HG02588 (cell line): ENCODE data around the gene SNAP29.
"Not testable (repeated sequence)": the region's sequence is repeated elsewhere in the genome, so short reads cannot be mapped to it uniquely, and the experiment has no call there.

Experiments
- ATAC-seq: cut with Tn5 transposase; IDR thresholded peaks from one replicate; pipeline ENCODE4 v1.9.1; 2021; ENCODE audit warnings: mild to moderate bottlenecking, moderate library complexity; ENCODE audit not compliant: unreplicated experiment

SNAP29 gene

DNA sequence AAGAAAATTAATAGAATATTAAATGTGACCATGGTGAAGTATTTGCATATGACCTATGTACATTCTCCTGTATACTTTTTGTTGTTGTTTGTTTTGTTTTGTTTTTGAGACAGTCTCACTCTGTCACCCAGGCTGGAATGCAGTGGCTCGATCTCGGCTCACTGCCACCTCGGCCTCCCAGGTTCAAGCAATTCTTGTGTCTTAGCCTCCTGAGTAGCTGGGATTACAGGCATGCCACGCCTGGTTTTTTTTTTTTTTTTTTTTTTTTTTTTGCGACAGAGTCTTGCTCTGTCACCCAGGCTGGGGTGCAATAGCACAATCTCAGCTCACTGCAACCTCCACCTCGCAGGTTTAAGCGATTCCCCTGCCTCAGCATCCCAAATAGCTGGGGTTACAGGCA lies 38.9 kb downstream of the SNAP29 start:
- not testable (repeated sequence) for ATAC-seq

DNA sequence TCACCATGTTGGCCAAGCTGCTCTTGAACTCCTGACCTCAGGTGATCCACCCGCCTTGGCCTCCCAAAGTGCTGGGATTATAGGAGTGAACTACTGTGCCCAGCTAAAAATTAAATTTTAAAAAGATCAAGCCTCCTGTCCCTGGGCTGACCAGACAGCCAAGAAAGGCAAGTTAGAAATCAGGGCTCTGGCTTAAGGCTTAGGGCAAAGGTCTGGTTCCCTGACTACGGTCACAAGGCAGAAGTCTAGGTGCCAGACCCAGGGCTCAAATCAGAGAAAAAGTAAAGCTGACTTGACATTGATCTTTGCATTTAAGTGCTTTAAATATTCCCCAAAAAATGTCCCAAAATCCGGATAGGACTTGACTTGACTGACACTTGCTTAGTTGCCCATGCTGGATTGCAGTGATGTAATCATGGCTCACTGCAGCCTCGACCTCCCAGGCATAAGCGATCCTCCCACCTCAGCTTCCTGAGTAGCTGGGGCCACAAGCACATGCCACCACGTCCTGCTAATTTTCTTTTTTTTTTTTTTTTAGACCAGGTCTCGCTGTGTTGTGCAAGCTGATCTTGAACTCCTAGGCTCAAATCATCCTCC lies 41.1 kb downstream of the SNAP29 start:
- no peak for ATAC-seq

DNA sequence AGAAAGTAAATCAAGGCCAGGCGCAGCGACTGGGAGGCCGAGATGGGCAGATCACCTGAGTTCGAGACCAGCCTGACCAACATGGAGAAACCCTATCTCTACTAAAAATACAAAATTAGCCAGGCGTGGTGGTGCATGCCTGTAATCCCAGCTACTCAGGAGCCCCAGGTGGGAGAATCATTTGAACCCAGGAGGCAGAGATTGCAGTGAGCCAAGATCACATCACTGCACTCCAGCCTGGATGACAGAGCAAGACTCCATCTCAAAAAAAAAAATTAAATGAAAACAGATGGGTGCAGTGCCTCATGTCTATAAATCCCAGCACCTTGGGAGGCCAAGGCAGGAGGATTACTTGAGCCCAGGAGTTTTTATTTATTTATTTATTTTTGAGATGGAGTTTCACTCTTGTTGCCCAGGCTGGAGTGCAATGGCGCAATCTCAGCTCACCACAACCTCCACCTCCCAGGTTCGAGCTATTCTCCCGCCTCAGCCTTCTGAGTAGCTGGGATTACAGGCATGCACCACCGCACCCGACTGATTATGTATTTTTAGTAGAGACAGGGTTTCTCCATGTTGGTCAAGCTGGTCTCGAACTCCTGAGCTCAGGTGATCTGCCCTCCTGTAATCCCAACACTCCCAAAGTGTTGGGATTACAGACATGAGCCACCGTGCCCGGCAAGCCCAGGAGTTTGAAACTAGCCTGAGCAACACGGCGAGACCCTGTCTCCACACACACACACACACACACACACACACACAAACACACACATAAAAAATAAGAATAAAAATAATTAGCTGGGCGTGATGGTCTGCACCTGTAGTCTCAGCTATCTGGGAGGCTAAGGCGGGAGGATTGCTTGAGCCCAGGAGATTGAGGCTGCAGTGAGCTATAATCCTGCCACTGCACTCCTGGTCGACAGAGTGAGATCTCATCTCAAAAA lies 42.6 kb downstream of the SNAP29 start:
- ATAC-seq = not testable (repeated sequence)

DNA sequence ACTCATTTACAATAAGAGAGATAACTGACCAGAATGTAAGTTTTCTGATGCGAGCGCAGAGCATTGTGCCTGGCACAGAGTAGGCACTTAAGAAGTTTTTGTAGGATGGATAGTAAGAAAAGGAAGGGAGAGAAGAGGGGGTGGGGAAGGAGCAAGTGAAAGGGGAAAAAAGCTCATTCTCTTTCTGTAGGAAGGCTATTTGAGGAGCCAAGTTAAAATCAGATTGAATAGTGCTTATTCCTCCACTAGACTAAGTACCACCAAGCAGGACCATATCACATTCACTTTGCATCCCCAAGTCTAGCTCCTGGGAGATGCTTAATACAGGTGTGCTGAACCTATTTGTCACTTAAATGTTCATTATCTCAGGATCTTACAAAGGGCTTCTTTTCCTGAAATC lies 44.3 kb downstream of the SNAP29 start:
- no peak for ATAC-seq

DNA sequence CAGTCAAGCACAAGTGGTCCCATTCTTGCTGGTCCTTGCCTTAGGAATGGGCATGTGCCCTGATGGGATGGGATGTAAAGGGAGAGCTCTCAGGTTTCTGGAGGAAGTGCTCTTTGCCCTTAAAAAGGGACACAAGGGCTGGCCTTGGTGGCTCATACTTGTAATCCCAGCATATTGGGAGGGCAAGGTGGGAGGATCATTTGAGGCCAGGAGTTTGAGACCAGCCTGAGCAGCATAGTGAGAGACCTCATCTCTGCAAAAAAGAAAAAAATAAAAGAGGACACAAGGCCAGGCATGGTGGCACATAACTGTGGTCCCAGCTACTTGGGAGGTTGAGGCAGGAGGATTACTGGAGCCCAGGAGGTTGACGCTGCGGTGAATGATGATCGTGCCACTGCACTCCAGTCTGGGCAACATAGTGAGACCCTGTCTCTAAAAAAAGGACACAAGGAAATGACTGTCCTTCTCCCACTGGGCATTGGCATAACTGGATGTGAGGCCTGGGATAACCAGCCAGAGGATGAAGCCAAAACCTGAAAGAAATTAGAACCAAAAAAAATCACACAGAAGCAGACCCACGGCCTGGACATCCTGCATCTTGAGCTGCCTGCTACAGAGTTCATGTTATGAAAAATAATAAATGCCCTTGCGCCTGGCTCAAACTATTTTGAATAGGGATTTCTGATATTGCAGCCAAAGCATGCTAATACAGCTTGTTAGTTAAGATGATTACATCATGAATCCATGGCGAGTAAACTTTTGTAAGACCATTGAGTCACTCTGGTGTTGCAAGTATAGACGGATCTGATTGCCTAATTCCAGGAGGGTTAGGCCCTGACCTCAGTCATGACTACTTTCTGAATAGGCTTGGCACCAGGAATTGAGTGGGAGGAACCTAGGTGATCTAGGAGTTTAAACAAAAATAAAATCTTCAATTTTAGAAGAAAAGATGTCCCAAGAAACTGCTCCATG lies 45.5 kb downstream of the SNAP29 start:
- ATAC-seq = no peak

DNA sequence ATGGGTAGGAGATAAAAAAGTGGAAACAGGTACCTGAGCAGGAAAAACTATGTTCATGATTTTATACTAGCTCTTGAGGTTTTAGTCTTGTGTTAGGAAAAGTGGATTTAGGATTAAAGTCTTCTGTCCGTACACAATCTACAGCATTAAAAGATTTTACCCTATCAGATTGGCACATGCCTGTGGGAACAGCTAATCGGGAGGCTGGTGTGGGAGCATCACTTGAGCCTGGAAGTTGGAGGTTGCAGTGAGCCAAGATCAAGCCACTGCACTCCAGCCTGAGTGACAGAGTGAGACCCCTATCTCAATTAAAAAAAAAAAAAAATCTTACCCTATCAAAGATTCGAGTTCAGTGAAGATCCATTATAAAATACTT lies 46.2 kb downstream of the SNAP29 start:
- ATAC-seq = no peak

DNA sequence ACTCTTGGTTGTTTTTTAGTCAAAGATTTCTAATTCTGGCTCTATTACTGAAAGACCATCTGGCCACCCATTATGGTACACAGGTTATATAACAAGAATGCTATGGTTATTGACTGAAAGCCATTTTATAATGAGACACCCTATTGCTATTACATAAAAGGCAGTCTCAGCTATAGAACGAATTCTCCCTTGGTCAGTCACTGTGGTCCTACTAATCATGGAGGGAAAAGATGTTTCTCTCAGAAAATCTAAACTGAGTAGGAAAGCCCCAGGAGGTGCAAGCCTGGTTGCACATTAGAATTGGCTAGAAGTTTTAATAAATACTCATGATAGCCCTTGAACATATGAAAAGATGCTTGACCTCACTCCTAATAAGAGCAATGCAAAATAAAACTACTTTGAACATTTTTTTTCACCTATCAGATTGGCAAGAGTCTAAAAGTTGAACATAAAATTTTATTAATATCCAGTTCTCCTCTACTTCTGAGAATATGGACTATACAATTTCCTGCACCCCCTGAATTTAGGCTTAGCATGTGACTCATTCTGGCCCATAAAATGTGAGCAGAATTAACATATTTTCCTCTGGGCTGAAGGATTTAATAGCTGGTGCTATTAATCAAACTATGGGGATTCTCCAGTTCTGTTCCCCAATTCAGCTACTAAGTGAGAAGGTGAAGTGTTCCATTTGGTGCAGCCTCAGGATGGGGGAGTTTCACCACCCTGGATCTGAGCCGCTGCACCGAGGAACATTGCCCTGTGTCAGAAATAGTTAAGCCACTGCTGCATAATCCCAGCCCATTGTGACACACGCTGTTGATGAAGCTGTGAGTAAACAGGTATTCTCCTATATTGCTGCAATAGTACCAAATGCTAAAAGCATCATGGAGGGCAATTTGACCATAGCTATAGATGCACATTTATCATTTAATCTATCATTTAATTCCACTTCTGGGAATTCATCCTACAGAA lies 46.9 kb downstream of the SNAP29 start:
- ATAC-seq = no peak

DNA sequence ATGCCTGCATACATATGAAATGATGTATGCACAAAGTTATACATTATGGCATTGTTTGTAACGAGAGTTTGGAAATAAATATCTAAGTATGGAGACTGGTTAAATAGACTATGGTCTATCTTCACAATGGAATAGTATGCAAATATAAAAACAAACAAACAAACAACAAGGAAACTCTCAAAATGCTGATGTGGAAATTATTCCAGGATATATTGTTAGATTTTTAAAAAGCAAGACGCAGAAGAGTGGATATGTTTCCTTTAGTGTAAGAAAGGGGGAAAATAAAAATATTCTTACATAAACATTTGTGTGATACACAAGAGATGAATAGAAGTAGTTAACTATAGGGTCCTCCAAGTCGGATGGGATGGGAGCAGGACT lies 47.6 kb downstream of the SNAP29 start:
- no peak for ATAC-seq

DNA sequence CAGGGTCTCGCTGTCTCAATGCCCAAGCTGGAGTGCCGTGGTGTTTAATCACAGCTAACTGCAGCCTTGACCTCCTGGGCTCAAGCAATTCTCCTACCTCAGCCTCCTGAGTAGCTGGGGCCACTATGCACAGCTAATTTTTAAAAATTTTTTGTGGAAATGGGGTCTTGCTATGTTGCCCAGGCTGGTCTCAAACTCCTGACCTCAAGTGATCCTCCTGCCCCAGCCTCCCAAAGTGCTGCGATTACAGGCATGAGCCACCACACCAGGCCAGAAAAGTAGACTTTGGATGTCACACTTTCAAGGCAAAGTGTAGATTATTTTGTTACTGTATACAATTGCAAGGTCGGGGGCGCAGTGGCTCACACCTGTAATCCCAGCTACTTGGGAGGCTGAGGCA lies 49.9 kb downstream of the SNAP29 start:
- ATAC-seq = not testable (repeated sequence)

DNA sequence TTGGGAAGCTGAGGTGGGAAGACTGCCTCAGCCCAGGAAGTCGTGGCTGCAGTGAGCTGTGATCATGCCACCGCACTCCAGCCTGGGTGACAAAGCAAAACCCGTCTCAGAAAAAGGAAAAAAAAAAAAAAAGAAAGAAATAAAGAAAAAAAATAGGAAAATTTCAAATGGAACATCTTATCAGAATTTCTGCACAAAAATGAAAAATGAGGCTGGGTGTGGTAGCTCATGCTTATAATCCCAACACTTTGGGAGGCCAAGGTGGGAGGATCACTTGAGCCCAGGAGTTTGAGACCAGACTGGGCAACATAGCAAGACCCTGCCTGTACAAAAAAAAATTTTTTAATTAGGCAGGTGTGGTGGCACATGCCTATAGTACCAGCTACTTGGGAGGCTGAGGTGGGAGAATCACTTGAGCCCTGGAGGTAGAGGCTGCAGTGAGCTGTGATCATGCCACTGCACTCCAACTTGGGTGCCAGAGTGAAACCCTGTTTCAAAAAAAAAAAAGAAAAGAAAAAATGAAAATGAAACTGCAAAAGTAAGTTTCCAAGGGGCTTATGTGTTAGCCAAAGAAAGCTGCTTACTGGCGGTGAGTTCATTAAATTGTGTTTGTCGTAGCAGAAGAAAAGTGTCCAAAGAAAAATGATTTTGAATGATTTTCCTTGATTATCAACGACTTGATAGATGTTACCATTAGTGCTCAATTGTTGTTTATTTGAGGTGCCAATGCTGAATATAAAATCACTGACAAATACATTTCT lies 50.9 kb downstream of the SNAP29 start:
- no peak for ATAC-seq

DNA sequence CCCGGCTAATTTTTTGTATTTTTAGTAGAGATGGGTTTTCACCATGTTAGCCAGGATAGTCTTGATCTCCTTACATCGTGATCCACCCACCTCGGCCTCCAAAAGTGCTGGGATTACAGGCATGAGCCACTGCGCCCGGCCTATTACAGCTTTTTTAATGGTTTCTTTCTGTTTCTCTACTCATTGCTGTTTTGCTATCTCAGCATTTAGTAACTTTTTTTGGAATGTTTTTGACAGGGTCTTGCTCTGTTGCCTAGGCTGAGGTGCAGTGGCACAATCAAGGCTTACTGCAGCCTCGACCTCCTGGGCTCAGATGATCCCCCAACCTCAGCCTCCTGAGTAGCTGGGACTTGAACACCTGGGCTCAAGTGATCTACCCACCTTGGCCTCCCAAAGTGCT lies 53.7 kb downstream of the SNAP29 start:
- ATAC-seq = no peak

DNA sequence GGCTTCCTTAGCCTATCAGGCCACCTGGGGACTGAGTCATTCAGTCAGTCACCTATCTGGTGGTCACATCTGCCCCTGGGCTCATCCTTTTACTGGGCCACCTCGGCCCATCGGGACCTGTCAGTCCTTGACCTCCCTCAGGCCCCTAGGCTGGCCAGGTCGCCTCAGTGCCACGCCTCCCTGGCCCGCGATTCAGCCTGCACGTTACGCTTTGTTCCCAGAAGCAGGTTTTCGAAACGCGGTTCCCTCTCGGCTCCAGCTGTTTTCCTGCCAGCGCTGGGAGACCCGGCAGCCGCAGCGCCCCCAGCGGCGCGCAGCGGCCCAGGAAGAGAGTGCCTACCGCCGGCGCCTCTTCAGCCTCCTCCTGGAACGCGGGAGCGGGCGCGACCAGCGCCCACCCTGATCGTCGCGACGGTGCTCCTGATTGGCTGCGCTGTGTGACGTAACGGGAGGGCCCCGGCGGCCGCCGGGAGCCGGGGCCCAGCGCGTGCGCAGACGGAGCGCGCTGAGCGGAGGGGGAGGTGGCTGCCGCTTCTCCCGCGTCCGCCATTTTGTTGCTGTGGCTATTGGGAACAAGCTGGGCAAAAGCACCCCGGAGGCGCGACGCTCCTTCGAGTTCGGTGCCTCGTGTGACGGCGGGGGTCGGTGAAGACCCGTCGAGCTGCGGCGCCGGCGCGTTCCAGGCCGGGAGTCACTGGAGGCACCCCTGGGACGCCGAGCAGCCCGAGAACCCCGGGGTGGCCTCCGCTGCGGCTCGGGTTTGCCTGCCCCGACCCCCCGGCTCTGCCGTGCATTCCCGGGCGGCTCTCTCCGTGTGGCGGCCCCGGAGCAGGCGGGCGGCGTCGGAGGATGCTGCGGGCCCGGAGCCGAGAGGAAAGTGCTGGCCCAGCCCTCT lies 58.4 kb downstream of the SNAP29 start, which contains the start of gene CRKL:
Gene CRKL (plus strand): TSS at position 492 of the 895 bp plus-strand sequence. CDS start 528 bp downstream, outside the sequence.
- ATAC-seq = peak; percentile 94

DNA sequence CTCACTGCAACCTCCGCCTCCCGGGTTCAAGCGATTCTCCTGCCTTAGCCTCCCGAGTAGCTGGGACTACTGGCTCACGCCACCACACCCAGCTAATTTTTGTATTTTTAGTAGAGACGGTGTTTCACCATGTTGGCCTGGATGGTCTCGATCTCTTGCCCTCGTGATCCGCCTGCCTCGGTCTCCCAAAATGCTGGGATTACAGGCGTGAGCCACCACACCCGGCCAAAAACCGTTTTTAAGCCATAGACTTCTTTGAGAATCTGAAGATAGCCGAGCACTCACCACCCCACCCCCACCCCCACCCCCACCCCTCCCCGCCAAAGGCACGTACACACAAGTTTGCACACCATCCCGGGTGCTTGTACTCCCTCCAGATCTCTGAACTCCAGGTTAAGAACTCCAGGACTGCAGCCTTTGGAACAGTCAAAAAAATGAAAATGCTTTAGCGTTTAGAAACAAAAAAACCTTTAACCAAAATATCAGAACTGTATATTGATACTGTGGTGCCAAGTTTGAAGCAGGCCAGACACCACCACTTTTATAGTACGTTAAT lies 59.9 kb downstream of the SNAP29 start:
- ATAC-seq = no peak

DNA sequence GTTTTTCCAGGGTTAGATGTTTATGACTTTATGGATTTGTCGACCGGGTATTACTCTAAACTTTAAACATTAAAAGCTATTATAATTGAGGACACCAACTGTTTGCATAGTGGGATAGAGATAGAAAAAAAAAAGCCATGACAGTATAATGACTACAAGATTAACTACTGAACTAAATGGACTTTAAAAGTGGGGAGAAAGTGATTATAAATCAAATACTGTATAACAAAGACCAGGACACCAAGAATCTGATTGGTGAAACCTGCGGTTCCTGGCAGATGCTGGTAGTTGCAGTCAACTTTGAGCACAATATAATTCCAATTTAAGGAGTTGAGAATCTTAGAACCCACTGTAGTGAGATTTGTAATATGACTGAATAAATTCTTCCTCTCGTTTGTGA lies 60.9 kb downstream of the SNAP29 start:
- no peak for ATAC-seq

DNA sequence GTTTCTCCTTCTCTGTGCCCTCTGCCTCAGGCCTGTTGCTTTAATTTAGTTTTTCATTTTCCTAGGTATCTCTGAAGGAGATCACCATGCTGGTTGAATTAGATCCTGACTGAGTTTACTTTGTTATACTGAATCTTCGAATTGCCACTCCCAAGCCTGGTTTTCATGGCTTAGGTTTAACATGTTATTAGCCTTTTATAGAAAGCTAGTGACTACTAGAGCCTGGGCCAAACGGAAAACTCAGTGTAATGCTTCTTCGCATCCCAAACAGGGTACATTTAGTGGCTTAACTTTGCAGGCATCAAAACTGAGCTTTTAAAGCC lies 62.0 kb downstream of the SNAP29 start:
- no peak for ATAC-seq

DNA sequence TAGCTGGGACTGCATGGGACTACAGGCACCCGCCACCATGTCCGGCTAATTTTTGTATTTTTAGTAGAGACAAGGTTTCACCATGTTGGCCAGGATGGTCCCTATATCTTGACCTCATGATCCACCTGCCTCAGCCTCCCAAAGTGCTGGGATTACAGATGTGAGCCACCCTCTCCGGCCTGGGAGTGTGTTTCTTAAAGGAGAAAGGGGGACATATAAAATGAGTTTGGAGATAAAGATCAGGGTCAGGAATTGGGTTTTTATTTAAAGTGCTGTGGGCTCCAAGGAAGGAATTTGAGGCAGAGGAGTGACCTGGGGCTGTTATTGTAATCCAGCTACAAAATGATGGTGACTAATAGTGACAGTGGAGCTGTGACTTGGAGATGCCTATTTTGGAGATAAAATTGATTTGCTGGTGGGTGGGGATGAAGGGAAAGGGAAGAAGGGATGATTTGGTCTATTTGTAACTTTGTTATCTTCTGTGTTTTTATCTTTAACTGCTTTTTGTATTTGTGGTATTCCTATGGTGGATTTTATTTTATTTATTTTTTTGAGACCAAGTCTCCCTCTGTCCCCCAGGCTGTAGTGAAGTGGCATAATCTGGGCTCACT lies 63.4 kb downstream of the SNAP29 start:
- ATAC-seq = no peak

DNA sequence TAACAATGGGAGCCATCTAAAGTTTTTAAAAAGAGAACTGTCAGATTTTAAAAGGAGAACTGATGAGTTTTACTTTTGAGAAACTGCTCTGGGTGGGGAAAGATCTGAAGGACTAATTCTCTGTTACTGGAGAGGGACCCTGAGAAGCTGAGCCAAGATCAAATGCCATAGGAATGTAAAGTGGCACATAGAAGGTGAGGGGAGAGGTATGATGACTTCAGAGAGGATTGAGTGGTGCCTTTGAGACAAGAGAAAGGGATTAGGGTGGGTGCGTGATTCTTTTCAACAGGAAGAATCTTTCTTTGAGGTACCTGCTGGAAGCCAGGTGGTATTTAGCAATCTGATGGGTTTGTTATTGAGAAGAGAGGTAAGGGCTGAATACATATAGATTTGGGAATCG lies 67.4 kb downstream of the SNAP29 start:
- no peak for ATAC-seq
